ENCODE data around the gene OBSCN. TPM values are rescaled to one million over a fixed set of nuclear protein-coding genes. Genes with fewer than 3 reads are reported as not detected.

Gene OBSCN
- total and polyA plus RNA-seq, 2 of the 13 experiments (the other 11 are each of a cell fraction or from before 2014, with no cell fraction given), result 0.20 TPM

- TF ChIP-seq YY1 (IDR thresholded peaks at IDR 0.05; ENCODE audit: insufficient read depth, insufficient replicate concordance, low read depth, low read length) (no peak), HDAC1 (CRISPR knock-in tag; IDR thresholded peaks at IDR 0.05) (0 out of 2 replicates have a peak, but pooled peaks have one; percentile 20), ATF2 (CRISPR knock-in tag; IDR thresholded peaks at IDR 0.05) (no peak), NAIF1 (CRISPR knock-in tag; IDR thresholded peaks at IDR 0.05; ENCODE audit: borderline replicate concordance) (no peak), ZNF775 (CRISPR knock-in tag; IDR thresholded peaks at IDR 0.05; ENCODE audit: borderline replicate concordance) (no peak), XBP1 (CRISPR knock-in tag; IDR thresholded peaks at IDR 0.05) (no peak), NCOR1 (IDR thresholded peaks at IDR 0.05; ENCODE audit: borderline replicate concordance, low read length) (no peak), ZNF24 (IDR thresholded peaks at IDR 0.05) (no peak), SOX6 (IDR thresholded peaks at IDR 0.05) (no peak), SOX6 (CRISPR knock-in tag; IDR thresholded peaks at IDR 0.05) (no peak), SIX4 (CRISPR knock-in tag; IDR thresholded peaks at IDR 0.05) (no peak), TSC22D2 (CRISPR knock-in tag; IDR thresholded peaks at IDR 0.05; ENCODE audit: borderline replicate concordance) (no peak), ZNF326 (CRISPR knock-in tag; IDR thresholded peaks at IDR 0.05; ENCODE audit: borderline replicate concordance) (no peak), ZNF570 (CRISPR knock-in tag; IDR thresholded peaks at IDR 0.05; ENCODE audit: borderline replicate concordance) (no peak), TFE3 (CRISPR knock-in tag; IDR thresholded peaks at IDR 0.05) (no peak), SP5 (CRISPR knock-in tag; IDR thresholded peaks at IDR 0.05; ENCODE audit: borderline replicate concordance, low read depth) (no peak), SOX5 (CRISPR knock-in tag; IDR thresholded peaks at IDR 0.05; ENCODE audit: borderline replicate concordance) (no peak), ZNF773 (CRISPR knock-in tag; IDR thresholded peaks at IDR 0.05; ENCODE audit: borderline replicate concordance) (no peak), ZNF446 (CRISPR knock-in tag; IDR thresholded peaks at IDR 0.05) (no peak), ZNF121 (CRISPR knock-in tag; IDR thresholded peaks at IDR 0.05) (no peak), ZNF496 (CRISPR knock-in tag; IDR thresholded peaks at IDR 0.05; ENCODE audit: insufficient replicate concordance) (no peak), EHMT2 (IDR thresholded peaks at IDR 0.05; ENCODE audit: borderline replicate concordance, low read depth, low read length) (no peak), ZNF777 (CRISPR knock-in tag; IDR thresholded peaks at IDR 0.05) (no peak), ZFY (CRISPR knock-in tag; IDR thresholded peaks at IDR 0.05) (peak; percentile 45; the same call in 1 of the 2 replicates), MTF2 (CRISPR knock-in tag; IDR thresholded peaks at IDR 0.05; ENCODE audit: borderline replicate concordance) (no peak), FOXK1 (CRISPR knock-in tag; IDR thresholded peaks at IDR 0.05; ENCODE audit: borderline replicate concordance, low read depth) (no peak)
- TF ChIP-seq, protein P1, sequence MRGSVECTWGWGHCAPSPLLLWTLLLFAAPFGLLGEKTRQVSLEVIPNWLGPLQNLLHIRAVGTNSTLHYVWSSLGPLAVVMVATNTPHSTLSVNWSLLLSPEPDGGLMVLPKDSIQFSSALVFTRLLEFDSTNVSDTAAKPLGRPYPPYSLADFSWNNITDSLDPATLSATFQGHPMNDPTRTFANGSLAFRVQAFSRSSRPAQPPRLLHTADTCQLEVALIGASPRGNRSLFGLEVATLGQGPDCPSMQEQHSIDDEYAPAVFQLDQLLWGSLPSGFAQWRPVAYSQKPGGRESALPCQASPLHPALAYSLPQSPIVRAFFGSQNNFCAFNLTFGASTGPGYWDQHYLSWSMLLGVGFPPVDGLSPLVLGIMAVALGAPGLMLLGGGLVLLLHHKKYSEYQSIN (CRISPR knock-in tag; IDR thresholded peaks at IDR 0.05; ENCODE audit: borderline replicate concordance), result no peak
Observed at GRCh38 chr1:228416217-228416933, 208.5 kb downstream of the OBSCN start, which contains the start of gene TRIM17 (continued).
